ENCODE results near the gene RAD18.

- no peak for TF ChIP-seq POLR2AphosphoS5 (IDR thresholded peaks at IDR 0.05; ENCODE audit: low read depth, low read length)
- TF ChIP-seq, protein P1, sequence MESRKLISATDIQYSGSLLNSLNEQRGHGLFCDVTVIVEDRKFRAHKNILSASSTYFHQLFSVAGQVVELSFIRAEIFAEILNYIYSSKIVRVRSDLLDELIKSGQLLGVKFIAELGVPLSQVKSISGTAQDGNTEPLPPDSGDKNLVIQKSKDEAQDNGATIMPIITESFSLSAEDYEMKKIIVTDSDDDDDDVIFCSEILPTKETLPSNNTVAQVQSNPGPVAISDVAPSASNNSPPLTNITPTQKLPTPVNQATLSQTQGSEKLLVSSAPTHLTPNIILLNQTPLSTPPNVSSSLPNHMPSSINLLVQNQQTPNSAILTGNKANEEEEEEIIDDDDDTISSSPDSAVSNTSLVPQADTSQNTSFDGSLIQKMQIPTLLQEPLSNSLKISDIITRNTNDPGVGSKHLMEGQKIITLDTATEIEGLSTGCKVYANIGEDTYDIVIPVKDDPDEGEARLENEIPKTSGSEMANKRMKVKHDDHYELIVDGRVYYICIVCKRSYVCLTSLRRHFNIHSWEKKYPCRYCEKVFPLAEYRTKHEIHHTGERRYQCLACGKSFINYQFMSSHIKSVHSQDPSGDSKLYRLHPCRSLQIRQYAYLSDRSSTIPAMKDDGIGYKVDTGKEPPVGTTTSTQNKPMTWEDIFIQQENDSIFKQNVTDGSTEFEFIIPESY (IDR thresholded peaks at IDR 0.05; ENCODE audit: borderline replicate concordance, low read depth) = no peak
- no peak for TF ChIP-seq CTCF (IDR thresholded peaks at IDR 0.05)
- TF ChIP-seq EP300 (IDR thresholded peaks at IDR 0.05; ENCODE audit: borderline replicate concordance in 1 of 2, low read depth in 1 of 2, low read length in 1 of 2) = no peak
- no peak for TF ChIP-seq YY1 (IDR thresholded peaks at IDR 0.05; ENCODE audit: low read depth)
- TF ChIP-seq MXI1 (IDR thresholded peaks at IDR 0.05; ENCODE audit: low read depth, low read length) = no peak
Measured at GRCh38 chr3:9008550-9009255, 45.4 kb upstream of the RAD18 start.

Measured in SK-N-SH (cell line).